RPMI8226 (cell line): ENCODE results near the gene PCDHA4.
A peak's percentile ranks its signal among the peaks of the same experiment; 100 is the strongest.
"Not testable (repeated sequence)": the region's sequence is repeated elsewhere in the genome, so short reads cannot be mapped to it uniquely, and the experiment has no call there.

Experiments used
- DNase-seq: peaks from one replicate; pipeline ENCODE4 v3.0.0-alpha.2; 2015

The PCDHA4 gene

GRCh38 chr5:140822281-140822629, 15.4 kb downstream of the PCDHA4 start:
- DNase-seq = no peak

GRCh38 chr5:140822969-140823368, 16.1 kb downstream of the PCDHA4 start:
- DNase-seq = not testable (repeated sequence)

DNA sequence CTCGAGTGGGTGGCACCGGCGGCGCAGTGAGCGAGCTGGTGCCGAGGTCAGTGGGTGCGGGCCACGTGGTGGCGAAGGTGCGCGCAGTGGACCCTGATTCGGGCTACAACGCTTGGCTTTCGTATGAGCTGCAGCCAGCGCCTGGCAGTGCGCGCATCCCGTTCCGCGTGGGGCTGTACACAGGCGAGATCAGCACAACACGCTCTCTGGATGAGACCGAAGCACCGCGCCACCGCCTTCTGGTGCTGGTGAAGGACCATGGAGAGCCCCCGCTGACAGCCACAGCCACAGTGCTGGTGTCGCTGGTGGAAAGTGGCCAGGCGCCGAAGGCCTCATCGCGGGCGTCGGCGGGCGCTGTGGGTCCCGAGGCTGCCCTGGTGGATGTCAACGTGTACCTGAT, 16.6 kb downstream of the PCDHA4 start:
- DNase-seq = no peak

DNA sequence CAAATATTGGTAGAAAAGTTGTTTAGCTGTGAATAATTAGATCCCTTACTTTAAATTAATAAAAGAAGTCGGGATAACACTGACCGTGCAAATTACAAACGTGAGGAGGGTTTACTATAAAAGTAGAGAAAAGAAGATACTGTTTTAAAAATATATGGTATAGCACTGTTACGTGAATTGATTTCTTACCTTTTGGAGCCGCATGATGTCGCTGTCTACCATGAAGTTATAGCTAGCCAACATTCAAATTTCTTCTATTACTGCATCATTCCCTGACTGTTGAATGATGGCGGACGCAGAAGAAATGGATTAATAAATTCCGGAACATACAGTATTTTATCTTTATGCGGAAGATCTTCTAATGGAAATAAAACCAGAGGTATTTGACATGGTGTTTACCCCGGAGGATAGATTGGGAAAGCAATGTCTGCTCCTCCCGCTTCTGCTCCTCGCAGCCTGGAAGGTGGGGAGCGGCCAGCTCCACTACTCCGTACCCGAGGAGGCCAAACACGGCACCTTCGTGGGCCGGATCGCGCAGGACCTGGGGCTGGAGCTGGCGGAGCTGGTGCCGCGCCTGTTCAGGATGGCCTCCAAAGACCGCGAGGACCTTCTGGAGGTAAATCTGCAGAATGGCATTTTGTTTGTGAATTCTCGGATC, 21.0 kb downstream of the PCDHA4 start, which contains the start of gene PCDHA6:
Gene PCDHA6, plus strand, starts transcription at position 257 of the 658 bp plus-strand sequence. Its CDS starts 132 bp downstream, at position 389.
- DNase-seq = peak; percentile 4

- peak; percentile 16 for DNase-seq
Measured at GRCh38 chr5:140828362-140828737, 21.5 kb downstream of the PCDHA4 start.

DNA sequence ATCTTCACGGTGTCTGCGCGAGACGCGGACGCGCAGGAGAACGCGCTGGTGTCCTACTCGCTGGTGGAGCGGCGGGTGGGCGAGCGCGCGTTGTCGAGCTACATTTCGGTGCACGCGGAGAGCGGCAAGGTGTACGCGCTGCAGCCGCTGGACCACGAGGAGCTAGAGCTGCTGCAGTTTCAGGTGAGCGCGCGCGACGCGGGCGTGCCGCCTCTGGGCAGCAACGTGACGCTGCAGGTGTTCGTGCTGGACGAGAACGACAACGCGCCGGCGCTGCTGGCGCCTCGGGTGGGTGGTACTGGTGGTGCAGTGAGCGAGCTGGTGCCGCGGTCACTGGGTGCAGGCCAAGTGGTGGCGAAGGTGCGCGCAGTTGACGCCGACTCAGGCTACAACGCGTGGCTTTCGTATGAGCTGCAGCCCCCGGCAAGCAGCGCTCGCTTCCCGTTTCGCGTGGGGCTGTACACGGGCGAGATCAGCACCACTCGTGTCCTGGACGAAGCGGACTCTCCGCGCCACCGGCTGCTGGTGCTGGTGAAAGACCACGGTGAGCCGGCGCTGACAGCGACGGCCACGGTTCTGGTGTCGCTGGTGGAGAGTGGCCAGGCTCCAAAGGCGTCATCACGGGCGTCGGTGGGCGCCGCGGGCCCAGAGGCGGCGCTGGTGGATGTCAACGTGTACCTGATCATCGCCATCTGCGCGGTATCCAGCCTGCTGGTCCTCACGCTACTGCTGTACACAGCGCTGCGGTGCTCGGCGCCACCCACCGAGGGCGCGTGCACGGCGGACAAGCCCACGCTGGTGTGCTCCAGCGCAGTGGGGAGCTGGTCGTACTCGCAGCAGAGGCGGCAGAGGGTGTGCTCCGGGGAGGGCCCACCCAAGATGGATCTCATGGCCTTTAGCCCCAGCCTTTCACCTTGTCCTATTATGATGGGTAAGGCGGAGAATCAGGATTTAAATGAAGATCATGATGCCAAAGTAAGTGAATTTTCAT, 22.9 kb downstream of the PCDHA4 start:
- not testable (repeated sequence) for DNase-seq

DNA sequence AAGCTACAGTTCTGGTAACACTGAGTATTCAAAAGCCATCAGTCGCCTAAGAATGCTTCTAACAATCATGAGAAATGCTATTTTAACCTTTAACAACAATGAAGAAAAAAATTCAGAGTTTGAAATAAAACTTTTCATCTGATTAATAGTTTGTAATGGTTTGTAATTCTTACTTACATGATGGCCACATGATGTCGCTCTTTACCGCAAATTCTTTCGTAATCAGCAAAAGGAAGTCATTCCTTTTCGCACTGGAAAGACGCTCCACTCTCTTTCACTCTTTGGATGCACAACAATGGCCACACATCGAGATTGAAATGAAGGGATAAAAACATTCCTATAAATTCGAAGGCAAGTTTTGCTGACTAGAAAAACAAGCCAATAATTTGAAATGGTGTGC, 27.1 kb downstream of the PCDHA4 start, which contains the start of gene PCDHA7:
Gene PCDHA7, plus strand, starts transcription at position 277 of the 400 bp plus-strand sequence. Its CDS starts 115 bp downstream, at position 392.
- DNase-seq = no peak

DNA sequence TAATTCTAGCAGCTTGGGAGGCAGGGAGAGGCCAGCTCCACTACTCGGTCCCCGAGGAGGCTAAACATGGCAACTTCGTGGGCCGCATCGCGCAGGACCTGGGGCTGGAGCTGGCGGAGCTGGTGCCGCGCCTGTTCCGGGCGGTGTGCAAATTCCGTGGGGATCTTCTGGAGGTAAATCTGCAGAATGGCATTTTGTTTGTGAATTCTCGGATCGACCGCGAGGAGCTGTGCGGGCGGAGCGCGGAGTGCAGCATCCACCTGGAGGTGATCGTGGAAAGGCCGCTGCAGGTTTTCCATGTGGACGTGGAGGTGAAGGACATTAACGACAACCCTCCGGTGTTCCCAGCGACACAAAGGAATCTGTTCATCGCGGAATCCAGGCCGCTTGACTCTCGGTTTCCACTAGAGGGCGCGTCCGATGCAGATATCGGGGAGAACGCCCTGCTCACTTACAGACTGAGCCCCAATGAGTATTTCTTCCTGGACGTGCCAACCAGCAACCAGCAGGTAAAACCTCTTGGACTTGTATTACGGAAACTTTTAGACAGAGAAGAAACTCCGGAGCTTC, 27.7 kb downstream of the PCDHA4 start:
- not testable (repeated sequence) for DNase-seq

- DNase-seq = no peak
Measured at GRCh38 chr5:140835622-140836510, 29.0 kb downstream of the PCDHA4 start.

DNA sequence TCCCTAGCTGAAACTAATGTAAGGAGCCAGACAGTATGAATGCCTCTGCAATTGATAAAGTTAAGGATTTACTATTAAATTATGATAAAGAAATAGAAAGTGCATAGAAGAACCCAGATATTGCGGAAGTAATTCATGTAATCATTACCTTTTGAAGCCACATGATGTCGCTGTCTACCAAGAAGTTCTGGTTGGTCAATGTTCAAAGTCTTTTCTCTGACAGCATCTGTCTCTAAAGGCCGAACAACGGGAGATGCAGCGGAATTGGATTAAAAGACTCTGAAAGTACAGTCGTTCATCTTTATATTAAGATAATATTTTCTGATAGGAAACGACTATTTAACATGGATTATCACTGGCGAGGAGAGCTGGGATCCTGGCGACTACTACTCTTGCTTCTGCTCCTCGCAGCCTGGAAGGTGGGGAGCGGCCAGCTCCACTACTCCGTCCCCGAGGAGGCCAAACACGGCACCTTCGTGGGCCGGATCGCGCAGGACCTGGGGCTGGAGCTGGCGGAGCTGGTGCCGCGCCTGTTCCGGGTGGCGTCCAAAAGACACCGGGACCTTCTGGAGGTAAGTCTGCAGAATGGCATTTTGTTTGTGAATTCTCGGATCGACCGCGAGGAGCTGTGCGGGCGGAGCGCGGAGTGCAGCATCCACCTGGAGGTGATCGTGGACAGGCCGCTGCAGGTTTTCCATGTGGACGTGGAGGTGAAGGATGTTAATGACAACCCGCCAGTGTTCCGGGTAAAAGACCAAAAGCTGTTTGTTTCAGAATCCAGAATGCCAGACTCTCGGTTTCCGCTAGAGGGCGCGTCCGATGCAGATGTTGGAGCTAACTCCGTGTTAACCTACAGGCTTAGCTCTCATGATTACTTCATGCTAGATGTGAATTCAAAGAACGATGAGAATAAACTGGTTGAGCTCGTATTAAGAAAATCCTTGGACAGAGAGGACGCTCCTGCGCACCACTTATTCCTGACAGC, 34.4 kb downstream of the PCDHA4 start, which contains the start of gene PCDHA8:
Gene PCDHA8, plus strand, starts transcription at position 210 of the 985 bp plus-strand sequence. Its CDS starts 135 bp downstream, at position 345.
- peak; percentile 18 for DNase-seq

GRCh38 chr5:140842798-140843733, 36.2 kb downstream of the PCDHA4 start:
- DNase-seq = no peak

GRCh38 chr5:140848139-140849102, 41.6 kb downstream of the PCDHA4 start, which contains the start of gene PCDHA9:
Gene PCDHA9 (plus strand): TSS chr5:140848382. CDS start chr5:140848496, 114 bp downstream.
- DNase-seq = not testable (repeated sequence)

GRCh38 chr5:140849831-140850634, 43.2 kb downstream of the PCDHA4 start:
- DNase-seq = not testable (repeated sequence)

DNA sequence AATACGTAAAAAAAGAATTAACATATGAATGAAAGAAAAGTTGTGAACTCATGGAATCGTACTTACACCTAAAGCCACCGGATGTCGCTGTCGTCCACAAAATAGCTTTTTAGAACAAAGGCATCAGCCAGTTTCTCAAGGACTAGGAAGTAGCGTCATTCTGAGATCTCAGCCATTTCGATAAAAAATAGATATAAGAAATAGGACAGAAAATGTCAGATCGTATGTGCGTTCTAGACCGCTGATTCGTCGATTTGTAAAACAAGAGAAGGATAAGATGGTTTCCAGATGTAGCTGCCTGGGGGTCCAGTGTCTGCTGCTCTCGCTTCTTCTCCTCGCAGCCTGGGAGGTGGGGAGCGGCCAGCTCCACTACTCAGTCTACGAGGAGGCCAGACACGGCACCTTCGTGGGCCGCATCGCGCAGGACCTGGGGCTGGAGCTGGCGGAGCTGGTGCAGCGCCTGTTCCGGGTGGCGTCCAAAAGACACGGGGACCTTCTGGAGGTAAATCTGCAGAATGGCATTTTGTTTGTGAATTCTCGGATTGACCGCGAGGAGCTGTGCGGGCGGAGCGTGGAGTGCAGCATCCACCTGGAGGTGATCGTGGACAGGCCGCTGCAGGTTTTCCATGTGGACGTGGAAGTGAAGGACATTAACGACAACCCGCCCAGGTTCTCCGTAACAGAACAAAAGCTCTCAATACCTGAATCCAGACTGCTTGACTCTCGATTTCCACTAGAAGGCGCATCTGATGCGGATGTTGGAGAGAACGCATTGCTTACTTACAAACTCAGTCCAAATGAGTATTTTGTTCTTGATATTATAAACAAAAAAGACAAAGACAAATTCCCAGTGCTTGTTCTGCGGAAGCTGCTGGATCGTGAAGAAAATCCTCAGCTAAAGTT, 49.2 kb downstream of the PCDHA4 start, which contains the start of gene PCDHA10:
Gene PCDHA10, plus strand, starts transcription at position 126 of the 903 bp plus-strand sequence. Its CDS starts 152 bp downstream, at position 278.
- no peak for DNase-seq

GRCh38 chr5:140857177-140857986, 50.5 kb downstream of the PCDHA4 start:
- no peak for DNase-seq

GRCh38 chr5:140857987-140858240, 51.0 kb downstream of the PCDHA4 start:
- DNase-seq = no peak
